Measurements from ENCODE around the gene PTMA. TPM values are rescaled to one million over a fixed set of nuclear protein-coding genes. Genes with fewer than 3 reads are reported as not detected.

Gene PTMA
- total RNA-seq, 4 donors from 2014 or later = 478 to 1,487 (median 685) TPM

DNA sequence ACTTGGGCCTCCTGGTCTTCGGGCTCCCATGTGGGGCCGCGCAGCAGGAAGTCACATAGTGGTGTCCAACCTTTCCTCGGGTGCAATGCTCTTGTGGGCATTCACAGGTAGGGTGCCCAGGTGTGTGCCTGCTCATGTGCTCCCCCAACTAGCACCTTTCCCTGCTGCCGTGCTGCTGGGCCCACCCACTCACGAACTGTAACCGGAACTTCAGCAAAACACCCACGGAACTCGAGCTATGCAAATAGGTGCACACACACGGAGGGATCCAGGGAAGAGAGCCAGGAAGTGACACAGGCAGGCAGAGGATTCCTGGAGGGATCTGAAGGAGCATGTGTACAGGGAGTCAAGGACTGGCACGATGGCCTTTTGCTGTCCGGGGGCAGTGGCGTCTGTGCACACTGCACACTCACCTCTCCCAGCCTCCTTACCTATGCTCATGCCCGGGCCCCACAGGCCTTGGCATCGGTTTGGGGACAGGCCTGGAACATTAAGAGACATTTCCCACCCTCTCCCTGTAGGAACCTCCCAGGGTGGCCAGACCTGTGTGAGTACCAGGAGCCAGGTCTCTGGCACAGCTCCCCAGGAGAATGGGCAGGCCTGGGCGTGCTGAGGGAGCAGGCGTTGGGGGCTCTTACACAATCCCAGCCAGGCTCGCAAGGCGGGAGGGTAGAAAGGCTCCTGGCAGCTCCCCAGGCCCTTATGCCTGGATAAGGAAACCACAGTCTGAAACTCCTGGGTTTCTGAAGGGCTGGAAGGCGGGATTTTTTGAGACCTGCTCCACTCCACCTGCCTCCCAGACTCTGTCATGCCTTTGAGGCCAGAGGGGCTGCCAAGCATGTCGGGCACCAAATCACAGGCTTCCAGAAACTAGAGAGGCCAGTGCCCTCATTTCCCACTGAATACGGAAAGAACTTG lies 6.6 kb upstream of the PTMA start:
- Histone ChIP-seq H3K27ac (peak overlapping the region in 1 of 4 donors; percentile 23), H3K4me3 (no peak overlapping the region), H3K36me3 (no peaks in the 10 kb centered on the region), H3K27me3 (no peaks in the 10 kb centered on the region), H3K9me3 (no peaks in the 10 kb centered on the region), H3K4me1 (peaks cover 6 to 14% (median 11%) of the 10 kb centered on the region in 4 donors)
- intact Hi-C loops (cut with DNase I; ENCODE audit: low total_unique reads) (no loop called here), in situ Hi-C loops (cut with MboI; ENCODE audit: low pct_ligation_motif_present in 1 of 4, low pct_unique_long_range_greater_than_20kb in 1 of 4, low sequenced_read_pairs in 3 of 4) (loop anchor here in 1 of 4 donors (25.0 kb wide), 1 partner anchor 189 kb away; no protein-coding TSS in a partner anchor)
- WGBS, 2 donors (ENCODE audit: low coverage in 1 of 2) = 73% methylated on average over 19 of the region's 22 CpGs; no CpG with 5 or more reads in 1 of the 2 donors
- TF ChIP-seq, protein P1, sequence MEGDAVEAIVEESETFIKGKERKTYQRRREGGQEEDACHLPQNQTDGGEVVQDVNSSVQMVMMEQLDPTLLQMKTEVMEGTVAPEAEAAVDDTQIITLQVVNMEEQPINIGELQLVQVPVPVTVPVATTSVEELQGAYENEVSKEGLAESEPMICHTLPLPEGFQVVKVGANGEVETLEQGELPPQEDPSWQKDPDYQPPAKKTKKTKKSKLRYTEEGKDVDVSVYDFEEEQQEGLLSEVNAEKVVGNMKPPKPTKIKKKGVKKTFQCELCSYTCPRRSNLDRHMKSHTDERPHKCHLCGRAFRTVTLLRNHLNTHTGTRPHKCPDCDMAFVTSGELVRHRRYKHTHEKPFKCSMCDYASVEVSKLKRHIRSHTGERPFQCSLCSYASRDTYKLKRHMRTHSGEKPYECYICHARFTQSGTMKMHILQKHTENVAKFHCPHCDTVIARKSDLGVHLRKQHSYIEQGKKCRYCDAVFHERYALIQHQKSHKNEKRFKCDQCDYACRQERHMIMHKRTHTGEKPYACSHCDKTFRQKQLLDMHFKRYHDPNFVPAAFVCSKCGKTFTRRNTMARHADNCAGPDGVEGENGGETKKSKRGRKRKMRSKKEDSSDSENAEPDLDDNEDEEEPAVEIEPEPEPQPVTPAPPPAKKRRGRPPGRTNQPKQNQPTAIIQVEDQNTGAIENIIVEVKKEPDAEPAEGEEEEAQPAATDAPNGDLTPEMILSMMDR (IDR thresholded peaks at IDR 0.05) = no peak
- TF ChIP-seq EP300 (IDR thresholded peaks at IDR 0.05; ENCODE audit: low read depth) (no peak), POLR2A (IDR thresholded peaks at IDR 0.05) (no peak), POLR2AphosphoS5 (IDR thresholded peaks at IDR 0.05) (no peak)
- no peak for DNase-seq

DNA sequence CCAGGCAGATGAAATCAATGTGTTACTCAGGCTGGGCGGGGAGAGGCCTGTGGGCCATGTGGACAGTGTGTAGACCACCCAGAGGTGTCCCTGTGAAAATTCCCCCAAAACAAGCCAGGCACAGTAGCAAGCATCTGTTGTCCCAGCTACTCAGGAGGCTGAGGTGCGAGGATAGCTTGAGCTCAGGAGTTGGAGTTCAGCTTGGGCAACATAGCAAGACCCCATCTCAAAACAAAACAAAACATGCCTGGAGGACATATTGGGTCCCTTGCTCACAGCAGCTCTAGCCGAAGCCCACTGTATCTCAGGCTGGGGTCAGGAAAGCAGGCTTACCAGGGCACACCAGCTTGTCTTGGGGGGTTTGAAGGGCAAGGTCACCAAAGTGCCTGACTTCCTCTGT lies 4.3 kb upstream of the PTMA start:
- H3K4me1 ChIP-seq = peaks cover 6 to 23% (median 11%) of the 10 kb centered on the region in 4 donors

DNA sequence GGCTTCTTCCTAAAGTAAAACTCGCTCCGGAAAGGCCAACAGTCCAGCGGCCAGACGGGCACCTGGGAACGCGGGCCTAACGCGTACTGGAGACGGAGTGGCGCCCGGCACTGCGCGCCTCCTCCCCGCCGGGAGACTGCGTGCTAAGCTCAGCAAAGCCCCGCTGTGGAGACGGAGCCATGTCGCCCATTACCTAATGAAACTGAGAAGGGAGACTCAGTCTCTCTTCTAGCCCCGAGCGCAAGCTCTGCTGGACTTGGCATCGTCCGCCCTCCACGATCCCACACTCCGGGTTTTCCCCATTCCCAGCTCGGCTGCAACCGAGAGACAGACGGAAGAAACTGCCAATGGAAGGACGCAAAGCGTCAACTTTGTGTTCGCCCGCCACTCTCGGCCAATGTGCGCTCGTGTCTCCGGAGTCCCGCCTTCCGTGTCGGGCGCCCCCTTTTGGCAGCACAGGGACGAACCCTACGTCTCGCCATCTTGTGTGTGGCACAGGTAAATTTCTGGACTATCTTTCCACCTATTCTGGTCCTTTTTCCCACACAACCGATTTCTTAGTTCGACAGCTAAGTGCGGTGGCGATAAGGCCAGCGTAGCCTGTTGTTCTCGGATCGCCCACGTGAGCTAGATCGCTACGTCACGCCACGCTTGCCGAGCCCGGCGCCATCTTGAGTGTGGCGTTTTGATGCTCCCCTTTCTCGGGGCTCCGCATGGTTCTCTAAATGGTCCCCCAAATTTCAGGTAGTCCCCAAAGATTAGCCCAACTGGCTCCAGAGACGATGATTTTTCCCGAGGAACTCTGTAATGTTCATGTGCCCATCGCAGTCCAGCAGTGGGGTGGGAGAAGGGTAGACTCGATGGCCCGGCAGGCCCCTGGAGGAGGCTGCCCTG lies 1.3 kb upstream of the PTMA start:
- peak overlapping the region; percentile 61 to 98 (median 74) for H3K4me3 ChIP-seq
- WGBS, 2 donors (ENCODE audit: low coverage in 1 of 2) = 3% methylated on average over 49 of the region's 66 CpGs; no CpG with 5 or more reads in 1 of the 2 donors
- H3K27ac ChIP-seq = peak overlapping the region; percentile 97 to 100 (median 100)
- DNase-seq = peak; percentile 98
- H3K27me3 ChIP-seq = no peaks in the 10 kb centered on the region
- intact Hi-C loops (cut with DNase I; ENCODE audit: low total_unique reads) (no loop called here), in situ Hi-C loops (cut with MboI; ENCODE audit: low pct_ligation_motif_present in 1 of 4, low pct_unique_long_range_greater_than_20kb in 1 of 4, low sequenced_read_pairs in 3 of 4) (loop anchor here in 1 of 4 donors (25.0 kb wide), 1 partner anchor 195 kb away; no protein-coding TSS in a partner anchor)
- H3K9me3 ChIP-seq = no peaks in the 10 kb centered on the region
- peaks cover 10 to 33% (median 20%) of the 10 kb centered on the region in 4 donors for H3K4me1 ChIP-seq
- TF ChIP-seq POLR2AphosphoS5 (IDR thresholded peaks at IDR 0.05) (peak; percentile 93 to 99 (median 99)), EP300 (IDR thresholded peaks at IDR 0.05; ENCODE audit: low read depth) (no peak), POLR2A (IDR thresholded peaks at IDR 0.05) (peak; percentile 86)
- TF ChIP-seq, protein P1 (IDR thresholded peaks at IDR 0.05) = peak; percentile 69 to 93 (median 89)
- peaks cover 0 to 1% (median 0%) of the 10 kb centered on the region in 4 donors for H3K36me3 ChIP-seq

More for the DNA sequence above, 4.3 kb upstream of the PTMA start:
- WGBS, 2 donors (ENCODE audit: low coverage in 1 of 2) = 95% methylated on average over 3 of the region's 3 CpGs; no CpG with 5 or more reads in 1 of the 2 donors
- TF ChIP-seq EP300 (IDR thresholded peaks at IDR 0.05; ENCODE audit: low read depth) (no peak), POLR2AphosphoS5 (IDR thresholded peaks at IDR 0.05) (no peak), POLR2A (IDR thresholded peaks at IDR 0.05) (no peak)
- TF ChIP-seq, protein P1 (IDR thresholded peaks at IDR 0.05) = no peak
- Histone ChIP-seq H3K27ac (no peak overlapping the region), H3K4me3 (no peak overlapping the region), H3K36me3 (no peaks in the 10 kb centered on the region), H3K9me3 (no peaks in the 10 kb centered on the region), H3K27me3 (no peaks in the 10 kb centered on the region)
- no peak for DNase-seq
- intact Hi-C loops (cut with DNase I; ENCODE audit: low total_unique reads) (no loop called here), in situ Hi-C loops (cut with MboI; ENCODE audit: low pct_ligation_motif_present in 1 of 4, low pct_unique_long_range_greater_than_20kb in 1 of 4, low sequenced_read_pairs in 3 of 4) (loop anchor here in 1 of 4 donors (25.0 kb wide), 1 partner anchor 192 kb away; no protein-coding TSS in a partner anchor)

All from transverse colon (tissue), 4 donors.